T-cell (primary cell): ENCODE results near the gene PRPF6. TPM values are rescaled to one million over a fixed set of nuclear protein-coding genes. Genes with fewer than 3 reads are reported as not detected.

Experiments used
- ATAC-seq, 4 experiments: fragments of 200-7000 bp in 3 of 4; fragments of 150-1000 bp in 1 of 4; cut with Tn5 transposase; replicated peaks in 1 of 4; 1 replicate in 3 of 4; 2 replicates in 1 of 4; pipeline ENCODE4 v1.10.0; 2021; ENCODE audit warnings: moderate library complexity in 3 of 4, mild to moderate bottlenecking in 2 of 4, moderate number of reproducible peaks in 1 of 4
- CTCF ChIA-PET, 2 donors: fragments of 300-600 bp; sonication (Branson Sonifier 250); formaldehyde crosslinking; loops; one replicate each; lab custom pipeline; 2022; ENCODE audit warnings: antibody characterized with exemption in 2 of 2; lab: Charles Lee
- POLR2A ChIA-PET, 2 donors: fragments of 300-600 bp; sonication (Branson Sonifier 250); formaldehyde crosslinking; loops; one replicate each; lab custom pipeline; 2022; ENCODE audit warnings: antibody characterized with exemption in 2 of 2; lab: Charles Lee
- DNase-seq, 35 experiments: peaks; one replicate each; pipeline versions ENCODE4 v3.0.0 to v3.0.0-alpha.2; 2013 to 2023
- H3K27ac ChIP-seq: one replicate; pipeline ENCODE4 v1.5.1; 2013; ENCODE audit warnings: low read length
- H3K27me3 ChIP-seq, 2 experiments: replicated peaks in 1 of 2; 1 replicate in 1 of 2; 2 replicates in 1 of 2; pipeline versions ENCODE4 v1.6.1 to v1.7.0; 2013; ENCODE audit warnings: low read length in 1 of 2, mixed read lengths in 1 of 2; ENCODE audit not compliant: control insufficient read depth in 2 of 2, insufficient read depth in 2 of 2; ENCODE audit errors: extremely low read depth in 1 of 2
- H3K36me3 ChIP-seq, 2 donors: 1 replicate in 1 of 2; 2 replicates in 1 of 2; pipeline versions ENCODE4 v1.6.1 to v1.7.0; 2013; ENCODE audit warnings: low read length in 1 of 2; ENCODE audit not compliant: control insufficient read depth in 2 of 2, insufficient read depth in 1 of 2; ENCODE audit errors: extremely low read depth in 1 of 2
- H3K4me1 ChIP-seq, 2 experiments: 1 replicate in 1 of 2; 2 replicates in 1 of 2; pipeline versions ENCODE4 v1.6.1 to v1.7.0; 2013; ENCODE audit warnings: low read length in 2 of 2, mixed read lengths in 1 of 2; ENCODE audit not compliant: insufficient read depth in 2 of 2, control insufficient read depth in 1 of 2; ENCODE audit errors: extremely low read depth in 1 of 2
- H3K4me3 ChIP-seq, 2 donors: 1 replicate in 1 of 2; 2 replicates in 1 of 2; pipeline versions ENCODE4 v1.5.1 to v1.7.0; 2013; ENCODE audit warnings: mild to moderate bottlenecking in 2 of 2, low read length in 1 of 2, moderate library complexity in 1 of 2; ENCODE audit not compliant: control insufficient read depth in 1 of 2; ENCODE audit errors: extremely low read depth in 1 of 2
- H3K9me3 ChIP-seq: 2 replicates; pipeline ENCODE4 v1.7.0; 2013
- H3K27ac Mint-ChIP-seq, 2 donors: one replicate each; pipeline ENCODE4 v1.8.0; 2020 to 2021; ENCODE audit warnings: mild to moderate bottlenecking in 2 of 2, mixed read lengths in 2 of 2
- H3K27me3 Mint-ChIP-seq, 2 donors: one replicate each; pipeline ENCODE4 v1.8.0; 2021 to 2022; ENCODE audit warnings: mixed read lengths in 2 of 2
- H3K36me3 Mint-ChIP-seq: one replicate; pipeline ENCODE4 v1.8.0; 2021; ENCODE audit warnings: mixed read lengths
- H3K4me1 Mint-ChIP-seq, 3 donors: one replicate each; pipeline ENCODE4 v1.8.0; 2020 to 2022; ENCODE audit warnings: mixed read lengths in 3 of 3, mild to moderate bottlenecking in 1 of 3
- H3K4me3 Mint-ChIP-seq, 3 donors: one replicate each; pipeline ENCODE4 v1.8.0; 2020 to 2022; ENCODE audit warnings: mild to moderate bottlenecking in 3 of 3, mixed read lengths in 3 of 3, moderate library complexity in 3 of 3
- H3K9me3 Mint-ChIP-seq, 3 donors: one replicate each; pipeline ENCODE4 v1.8.0; 2020 to 2022; ENCODE audit warnings: mixed read lengths in 3 of 3
- WGBS: methylation state at CpG from one replicate; pipeline ENCODE4 v1.1.5; 2013; ENCODE audit warnings: missing lambda C conversion rate; ENCODE audit not compliant: insufficient coverage; 5-methylcytosine and 5-hydroxymethylcytosine counted together
- total RNA-seq, 35 experiments: library from RNA in 6 of 35; stranded (reverse) in 6 of 35; fragments of 120-200 nt in 1 of 35; gene quantifications; one replicate each; pipeline versions ENCODE4 v1.2.1 to v1.2.4 and lab custom pipeline; 2013 to 2026

PRPF6 gene
- total RNA-seq, 5 donors from 2014 or later (not counting 1 experiment from before 2014, with no cell fraction given), result 59.8 to 106 (median 83.5) TPM

GRCh38 chr20:64062276-64062595 lies 81.3 kb downstream of the PRPF6 start:
- no peaks in the 10 kb centered on the region for H3K36me3 Mint-ChIP-seq
- ChIA-PET CTCF (interaction anchor here in 1 of 2 donors (0.9 kb wide), 1 partner anchor 81 kb away, joined by 5 read pairs; the partner anchor contains the start of gene PRPF6), POLR2A (no interaction called here)
- Histone ChIP-seq H3K4me3 (no peak overlapping the region), H3K4me1 (peaks cover 11 to 59% of the 10 kb centered on the region in 2 experiments), H3K9me3 (no peaks in the 10 kb centered on the region), H3K27me3 (peaks cover 0 to 8% of the 10 kb centered on the region in 2 experiments), H3K36me3 (no peaks in the 10 kb centered on the region), H3K27ac (peak overlapping the region; percentile 44)
- H3K27ac Mint-ChIP-seq, result no peak overlapping the region
- WGBS, result 78% methylated on average over 5 of the region's 5 CpGs
- DNase-seq (no peak), ATAC-seq (no peak)
- no peaks in the 10 kb centered on the region for H3K27me3 Mint-ChIP-seq
- H3K4me1 Mint-ChIP-seq, result peaks cover 45 to 47% (median 46%) of the 10 kb centered on the region in 3 donors
- H3K4me3 Mint-ChIP-seq, result peak overlapping the region in 2 of 3 donors; percentile 24 to 82
- no peaks in the 10 kb centered on the region for H3K9me3 Mint-ChIP-seq

GRCh38 chr20:64062596-64063388 lies 81.9 kb downstream of the PRPF6 start, which contains the start of gene TCEA2:
Gene TCEA2, plus strand, starts transcription at chr20:64063198. Its CDS starts 115 bp downstream, at chr20:64063313.
- peaks cover 0 to 3% of the 10 kb centered on the region in 2 experiments for H3K27me3 ChIP-seq
- DNase-seq, result peak; percentile 82 to 96 (median 90)
- WGBS, result 12% methylated on average over 85 of the region's 85 CpGs
- H3K36me3 Mint-ChIP-seq, result no peaks in the 10 kb centered on the region
- H3K4me1 Mint-ChIP-seq, result peaks cover 43 to 47% (median 46%) of the 10 kb centered on the region in 3 donors
- CTCF ChIA-PET, result interaction anchor here in 1 of 2 donors (0.6 to 0.9 kb wide), 2 partner anchors 82 to 157 kb away, joined by 3 to 5 read pairs; partner anchors contain the start of gene PRPF6
- peak; percentile 92 to 96 (median 94) for ATAC-seq
- H3K9me3 ChIP-seq, result no peaks in the 10 kb centered on the region
- POLR2A ChIA-PET, result no interaction called here
- peak within 1 kb of the TSS; percentile 82 to 88 (median 84) for H3K4me3 Mint-ChIP-seq
- no peaks in the 10 kb centered on the region for H3K27me3 Mint-ChIP-seq
- H3K36me3 ChIP-seq, result no peaks in the 10 kb centered on the region
- H3K4me1 ChIP-seq, result peaks cover 11 to 59% of the 10 kb centered on the region in 2 experiments
- H3K27ac Mint-ChIP-seq, result peak within 1 kb of the TSS; percentile 72 to 77
- H3K4me3 ChIP-seq, result peak within 1 kb of the TSS; percentile 52 to 54
- H3K27ac ChIP-seq, result peak within 1 kb of the TSS; percentile 44
- H3K9me3 Mint-ChIP-seq, result no peaks in the 10 kb centered on the region

GRCh38 chr20:64063389-64064144 lies 82.6 kb downstream of the PRPF6 start:
- H3K27ac ChIP-seq, result no peak overlapping the region
- no peaks in the 10 kb centered on the region for H3K9me3 ChIP-seq
- peaks cover 11 to 60% of the 10 kb centered on the region in 2 experiments for H3K4me1 ChIP-seq
- no peaks in the 10 kb centered on the region for H3K27me3 ChIP-seq
- no peak for ATAC-seq
- Mint-ChIP-seq H3K9me3 (no peaks in the 10 kb centered on the region), H3K27me3 (no peaks in the 10 kb centered on the region), H3K36me3 (no peaks in the 10 kb centered on the region), H3K4me3 (peak overlapping the region; percentile 82 to 88 (median 84)), H3K27ac (peak overlapping the region; percentile 72 to 77), H3K4me1 (peaks cover 38 to 45% (median 39%) of the 10 kb centered on the region in 3 donors)
- DNase-seq, result peak in 1 of 35 experiments; percentile 21
- H3K4me3 ChIP-seq, result peak overlapping the region; percentile 52 to 54
- ChIA-PET CTCF (interaction anchor here in 1 of 2 donors (0.6 kb wide), 1 partner anchor 158 kb away, joined by 3 read pairs; no protein-coding TSS in a partner anchor), POLR2A (interaction anchor here in 1 of 2 donors (0.5 kb wide), 1 partner anchor 32 kb away, joined by 4 read pairs; no protein-coding TSS in a partner anchor)
- no peaks in the 10 kb centered on the region for H3K36me3 ChIP-seq
- 9% methylated on average over 46 of the region's 51 CpGs for WGBS

GRCh38 chr20:64064145-64064698 lies 83.3 kb downstream of the PRPF6 start:
- Histone ChIP-seq H3K27me3 (no peaks in the 10 kb centered on the region), H3K27ac (no peak overlapping the region), H3K4me3 (peak overlapping the region in 1 of 2 donors; percentile 52), H3K4me1 (peaks cover 11 to 66% of the 10 kb centered on the region in 2 experiments), H3K36me3 (no peaks in the 10 kb centered on the region), H3K9me3 (no peaks in the 10 kb centered on the region)
- ChIA-PET POLR2A (interaction anchor here in 1 of 2 donors (0.5 kb wide), 1 partner anchor 33 kb away, joined by 4 read pairs; no protein-coding TSS in a partner anchor), CTCF (no interaction called here)
- H3K27me3 Mint-ChIP-seq, result no peaks in the 10 kb centered on the region
- H3K4me1 Mint-ChIP-seq, result peaks cover 38 to 50% (median 39%) of the 10 kb centered on the region in 3 donors
- no peaks in the 10 kb centered on the region for H3K9me3 Mint-ChIP-seq
- H3K36me3 Mint-ChIP-seq, result no peaks in the 10 kb centered on the region
- DNase-seq (no peak), ATAC-seq (no peak)
- peak overlapping the region; percentile 72 to 80 for H3K27ac Mint-ChIP-seq
- WGBS, result 85% methylated on average over 10 of the region's 12 CpGs
- H3K4me3 Mint-ChIP-seq, result peak overlapping the region; percentile 82 to 88 (median 84)

GRCh38 chr20:64065062-64065973 lies 84.4 kb downstream of the PRPF6 start:
- peak in 1 of 4 experiments; percentile 7 for ATAC-seq
- H3K27ac Mint-ChIP-seq, result peak overlapping the region; percentile 80 to 86
- Histone ChIP-seq H3K9me3 (no peaks in the 10 kb centered on the region), H3K4me1 (peaks cover 11 to 77% of the 10 kb centered on the region in 2 experiments), H3K27ac (peak overlapping the region; percentile 44), H3K36me3 (no peaks in the 10 kb centered on the region), H3K27me3 (no peaks in the 10 kb centered on the region), H3K4me3 (no peak overlapping the region)
- ChIA-PET CTCF (no interaction called here), POLR2A (interaction anchor here in 1 of 2 donors (0.6 kb wide), 2 partner anchors 282 to 357 kb away, joined by 3 to 6 read pairs; partner anchors contain the start of genes ARFRP1 and ZGPAT)
- WGBS, result 66% methylated on average over 26 of the region's 27 CpGs
- H3K9me3 Mint-ChIP-seq, result no peaks in the 10 kb centered on the region
- H3K36me3 Mint-ChIP-seq, result no peaks in the 10 kb centered on the region
- no peaks in the 10 kb centered on the region for H3K27me3 Mint-ChIP-seq
- peaks cover 39 to 53% (median 39%) of the 10 kb centered on the region in 3 donors for H3K4me1 Mint-ChIP-seq
- DNase-seq, result peak in 3 of 35 experiments; percentile 25 to 44 (median 34)
- peak overlapping the region; percentile 42 to 82 (median 53) for H3K4me3 Mint-ChIP-seq
